HG02610 (cell line): Measurements from ENCODE around the gene GHDC.
"Not testable (repeated sequence)": the region's sequence is repeated elsewhere in the genome, so short reads cannot be mapped to it uniquely, and the experiment has no call there.

ENCODE experiments used
- ATAC-seq: cut with Tn5 transposase; IDR thresholded peaks from one replicate; pipeline ENCODE4 v1.9.1; 2021; ENCODE audit warnings: mild to moderate bottlenecking, moderate library complexity; ENCODE audit not compliant: unreplicated experiment

Gene GHDC

DNA sequence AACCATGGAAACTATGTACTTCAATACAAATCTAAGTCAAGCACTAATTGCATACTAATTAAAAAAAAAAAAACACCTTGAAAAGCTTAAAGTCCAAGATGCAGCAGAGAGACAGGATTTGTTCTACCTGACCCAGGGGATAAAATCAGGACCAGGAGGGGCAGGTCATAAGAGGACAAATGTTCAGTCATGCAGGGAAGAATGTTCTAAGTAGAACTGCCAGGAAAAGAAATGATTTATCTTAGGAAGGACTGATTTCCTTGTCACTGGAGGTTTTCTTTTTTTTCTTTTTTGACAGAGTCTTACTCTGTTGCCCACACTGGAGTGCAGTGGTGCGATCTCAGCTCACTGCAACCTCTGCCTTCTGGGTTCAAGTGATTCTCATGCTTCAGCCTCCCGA, 9.1 kb upstream of the GHDC start:
- ATAC-seq: no peak

DNA sequence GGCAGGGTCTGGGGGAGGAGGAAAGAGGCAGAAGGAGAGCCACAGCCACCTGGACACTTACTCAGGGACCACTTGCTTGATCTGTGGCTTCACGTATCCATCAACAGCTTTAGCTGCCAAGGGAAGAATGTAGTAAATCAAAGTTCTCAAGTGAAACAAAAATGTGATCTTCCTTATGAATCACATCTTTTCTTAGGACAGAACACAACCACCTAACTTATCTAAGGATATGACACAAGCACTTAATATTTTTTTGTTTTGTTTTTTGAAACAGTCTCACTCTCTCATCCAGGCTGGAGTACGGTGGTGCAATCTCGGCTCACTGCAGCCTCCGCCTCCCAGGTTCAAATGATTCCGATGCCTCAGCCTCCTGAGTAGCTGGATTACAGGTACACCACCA, 8.4 kb upstream of the GHDC start:
- no peak for ATAC-seq

DNA sequence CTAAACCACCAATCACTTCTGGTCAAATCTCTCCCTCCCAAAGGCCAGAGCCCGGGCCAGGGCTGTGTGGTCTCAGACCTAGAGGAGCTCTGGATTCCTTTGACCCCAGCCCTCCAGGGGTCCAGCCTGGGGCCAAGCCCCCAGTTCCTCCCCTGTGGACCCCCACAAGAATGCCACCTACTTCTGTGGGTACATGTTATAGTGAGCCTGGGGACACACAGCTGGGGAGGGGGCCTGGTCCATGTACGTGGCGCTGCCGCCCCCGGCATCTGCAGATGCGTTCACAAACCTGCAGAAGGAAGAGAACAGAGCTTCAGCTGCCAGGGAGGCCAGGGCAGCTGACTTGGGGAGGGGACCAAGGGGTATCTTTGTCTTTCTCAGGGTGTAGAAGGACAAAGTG, 7.9 kb upstream of the GHDC start:
- no peak for ATAC-seq

DNA sequence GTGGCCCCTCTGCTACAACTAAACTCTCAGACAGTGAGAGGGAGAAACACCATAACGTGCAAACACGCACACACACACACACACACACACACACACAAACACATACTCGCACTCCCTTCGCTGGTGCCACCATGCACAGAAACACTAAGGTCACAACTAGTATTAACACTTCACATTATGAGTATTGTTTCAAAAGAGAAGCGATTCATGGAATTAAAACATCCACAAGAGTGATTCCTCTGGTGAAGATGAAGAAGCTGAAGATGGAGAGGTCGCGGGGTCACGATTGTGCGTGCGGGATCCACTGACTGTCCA, 7.1 kb upstream of the GHDC start:
- no peak for ATAC-seq

DNA sequence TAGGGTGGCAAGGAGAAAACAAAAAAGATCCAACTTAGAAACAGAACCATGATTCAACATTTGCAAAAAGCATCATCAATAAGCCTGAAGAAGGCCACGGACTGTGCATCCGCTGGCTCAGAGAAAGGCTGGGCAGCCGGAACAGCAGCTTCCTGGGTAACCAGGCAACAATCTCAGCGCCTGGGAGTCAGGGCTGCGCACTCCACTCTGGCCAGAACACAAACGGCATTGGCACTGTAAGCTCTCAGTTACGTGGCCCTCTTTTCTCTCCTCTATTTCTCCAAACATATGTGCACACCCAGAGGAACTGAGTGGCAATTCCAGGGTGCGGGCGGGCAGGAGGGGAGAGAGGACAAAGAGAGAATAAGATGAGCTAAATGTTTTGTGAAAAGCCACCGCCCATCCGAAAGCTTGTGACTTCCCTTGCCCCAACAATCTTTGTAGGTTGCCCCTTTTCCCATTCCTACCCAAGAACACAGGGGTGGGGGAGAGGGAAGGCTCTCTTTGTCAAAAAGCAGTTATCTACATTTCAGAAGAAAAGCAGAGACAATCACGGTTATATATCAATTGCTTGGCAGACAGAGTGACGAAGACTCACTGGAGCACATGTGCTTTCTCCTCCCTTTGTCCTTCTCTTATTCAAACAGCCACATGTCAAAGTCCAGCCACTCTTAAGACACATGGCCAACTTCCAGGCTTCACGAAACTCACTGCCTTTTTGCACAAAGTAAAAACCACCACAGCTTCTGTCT, 6.6 kb upstream of the GHDC start:
- no peak for ATAC-seq

DNA sequence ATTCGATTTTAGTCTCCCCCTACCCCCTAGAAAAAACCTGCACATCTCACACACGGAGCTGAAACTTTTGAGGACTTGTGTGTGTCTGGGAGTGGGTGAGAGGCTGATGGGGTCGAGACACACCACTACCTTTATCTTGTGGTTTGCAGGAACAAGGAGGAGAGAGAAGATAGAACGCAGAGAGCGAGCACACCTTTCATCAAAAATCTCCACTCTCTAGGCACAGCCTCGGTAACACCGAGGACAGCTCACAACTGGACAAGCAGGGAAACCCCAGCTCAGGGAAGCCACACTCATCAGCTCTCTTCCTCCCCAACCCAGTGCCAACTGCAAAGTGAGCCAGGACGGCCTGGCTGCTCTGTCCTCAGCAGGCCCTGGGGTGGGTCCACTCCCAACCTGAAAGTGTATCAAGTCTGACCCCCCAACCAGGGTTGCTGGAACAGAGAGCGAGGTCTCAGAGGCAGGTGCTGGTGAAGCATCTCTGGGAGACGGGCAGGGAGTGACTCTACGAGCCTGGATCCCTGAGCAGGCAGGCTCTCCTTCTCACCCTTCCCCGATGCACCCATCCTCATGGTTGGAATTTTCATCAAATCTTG, 5.2 kb upstream of the GHDC start:
- no peak for ATAC-seq

DNA sequence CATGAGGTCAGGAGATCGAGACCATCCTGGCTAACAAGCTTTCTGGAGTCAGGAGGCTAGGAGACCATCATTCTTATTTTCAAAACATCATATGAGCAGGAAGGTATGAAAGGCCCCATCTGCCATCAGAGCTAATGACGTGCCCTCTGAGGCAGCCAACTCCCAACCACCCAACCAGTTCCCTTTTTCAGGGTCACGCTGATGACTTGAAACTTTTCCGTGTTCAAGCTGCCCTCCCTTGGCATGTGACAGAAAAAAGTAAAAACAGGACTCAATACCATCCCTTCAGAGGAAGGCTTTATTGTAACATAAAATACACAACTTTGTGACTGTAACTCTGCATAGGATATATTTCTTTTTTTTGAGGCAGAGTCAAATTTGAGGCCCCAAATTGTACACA, 4.6 kb upstream of the GHDC start:
- no peak for ATAC-seq

DNA sequence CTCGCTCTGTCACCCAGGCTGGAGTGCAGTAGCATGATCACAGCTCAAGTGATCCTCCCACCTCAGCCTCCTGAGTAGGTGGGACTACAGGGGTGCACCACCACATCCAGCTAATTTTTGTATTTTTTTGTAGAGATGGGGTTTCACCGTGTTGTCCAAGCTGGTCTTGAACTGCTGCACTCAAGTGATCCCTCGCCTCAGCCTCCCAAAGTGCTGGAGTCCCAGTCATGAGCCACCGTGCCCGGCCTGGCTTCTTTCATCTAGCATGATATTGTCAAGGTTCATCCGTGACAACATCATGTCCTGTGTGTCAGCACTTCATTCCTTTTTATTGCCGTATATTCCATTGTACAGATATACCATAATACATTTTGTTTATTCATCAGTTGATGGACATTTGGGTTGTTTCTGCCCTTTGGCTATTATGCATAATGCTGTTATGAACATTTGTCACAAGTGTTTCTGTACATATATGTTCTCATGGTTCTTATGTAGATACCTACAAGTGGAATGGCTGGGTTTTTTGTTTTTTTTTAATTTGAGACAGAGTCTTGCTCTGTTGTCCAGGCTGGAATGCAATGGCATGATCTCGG, 3.4 kb upstream of the GHDC start:
- no peak for ATAC-seq

DNA sequence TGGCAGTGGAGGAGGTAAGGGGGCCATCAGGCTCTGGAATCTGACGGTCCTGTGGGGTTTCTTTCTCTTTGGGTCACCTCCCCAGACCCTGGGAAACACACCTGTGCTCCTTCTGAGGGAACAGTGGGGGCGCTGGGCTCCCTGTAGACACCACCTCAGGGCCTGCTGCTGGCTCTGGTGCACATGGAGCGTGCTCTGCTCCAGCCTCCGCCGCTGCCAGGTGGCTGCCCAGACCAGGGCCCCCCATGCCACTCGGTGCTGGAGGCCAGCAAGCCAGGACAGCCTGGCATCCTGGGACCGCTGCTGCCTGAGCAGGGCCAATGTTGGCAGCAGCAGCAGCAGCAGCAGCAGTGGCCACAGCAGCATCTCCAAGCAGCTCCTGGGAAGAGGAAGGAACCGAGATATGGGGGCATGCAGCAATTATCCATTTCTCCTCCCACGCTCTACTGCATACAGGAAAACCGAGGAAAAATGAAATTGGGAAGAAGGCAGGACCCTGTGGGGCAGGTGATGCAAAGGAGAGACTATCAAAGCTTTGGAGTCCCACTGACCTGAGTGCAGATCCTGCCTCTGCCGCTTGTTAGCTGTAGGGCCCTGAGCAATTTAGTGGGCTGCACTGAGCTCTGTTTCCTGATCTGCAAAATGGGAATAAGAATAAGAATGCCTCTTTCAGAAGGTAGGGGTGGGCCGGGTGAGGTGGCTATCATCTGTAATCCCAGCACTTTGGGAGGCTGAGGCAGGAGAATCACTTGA, 902 bp downstream of the GHDC start:
- ATAC-seq: no peak

DNA sequence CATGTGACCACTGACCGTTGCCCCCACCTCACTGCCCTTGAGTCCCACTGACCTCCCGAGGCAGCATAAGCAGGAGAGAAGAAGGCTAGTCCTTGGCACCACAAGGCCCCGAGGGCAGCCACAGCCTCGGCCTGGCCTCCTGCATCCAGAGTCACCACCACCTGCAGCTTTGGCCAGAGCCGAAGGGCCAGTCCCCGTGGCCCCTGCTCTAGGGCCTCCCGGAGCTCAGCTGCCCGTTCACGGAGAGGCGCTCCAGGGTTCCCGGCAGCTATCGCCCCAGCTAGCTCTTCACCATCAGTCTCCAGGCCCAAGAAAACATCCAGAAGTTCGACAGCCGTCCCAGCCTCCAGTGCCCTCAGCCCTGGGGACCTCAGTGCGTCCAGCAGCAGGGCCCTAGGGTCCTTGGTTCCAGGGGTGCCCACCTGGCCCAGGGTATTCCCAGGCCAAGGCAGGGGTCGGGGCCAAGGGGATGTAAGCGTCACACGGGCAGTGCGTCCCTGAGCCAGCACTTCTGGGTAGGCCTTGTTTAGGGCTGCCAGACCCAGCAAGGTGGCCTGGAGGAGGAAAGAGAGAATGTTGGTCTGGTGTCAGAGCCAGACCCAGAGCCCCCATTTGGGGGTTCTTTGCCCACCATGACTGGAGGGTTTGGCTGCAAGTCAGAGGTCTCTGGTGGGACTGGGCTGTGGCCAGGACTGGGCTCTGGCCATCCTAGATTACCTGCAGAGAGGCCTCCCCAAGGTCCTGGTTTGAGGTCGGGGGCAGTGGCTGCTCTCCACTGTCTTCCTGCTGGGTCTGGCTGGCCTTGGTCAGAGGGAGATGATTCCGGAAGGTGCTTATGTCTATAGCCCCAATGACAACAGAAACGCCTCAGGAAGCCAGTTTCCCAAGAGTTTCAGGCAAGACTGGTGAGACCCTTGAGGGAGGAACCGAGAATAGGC, 1.8 kb downstream of the GHDC start:
- no peak for ATAC-seq

DNA sequence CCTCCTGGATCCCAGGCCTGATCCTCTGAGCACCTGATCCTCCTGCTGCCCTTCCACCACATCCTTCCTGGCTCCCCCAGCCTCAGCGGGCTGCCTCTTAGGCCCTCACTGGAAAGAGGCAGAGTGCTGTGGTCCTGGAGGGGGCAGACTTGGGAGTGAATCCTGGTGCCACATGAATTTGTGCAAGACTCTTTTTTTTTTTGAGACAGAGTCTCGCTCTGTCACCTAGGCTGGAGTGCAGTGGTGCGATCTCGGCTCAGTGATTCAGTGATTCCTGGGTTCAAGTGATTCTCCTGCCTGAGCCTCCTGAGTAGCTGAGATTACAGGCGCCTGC, 3.1 kb downstream of the GHDC start:
- ATAC-seq: no peak

DNA sequence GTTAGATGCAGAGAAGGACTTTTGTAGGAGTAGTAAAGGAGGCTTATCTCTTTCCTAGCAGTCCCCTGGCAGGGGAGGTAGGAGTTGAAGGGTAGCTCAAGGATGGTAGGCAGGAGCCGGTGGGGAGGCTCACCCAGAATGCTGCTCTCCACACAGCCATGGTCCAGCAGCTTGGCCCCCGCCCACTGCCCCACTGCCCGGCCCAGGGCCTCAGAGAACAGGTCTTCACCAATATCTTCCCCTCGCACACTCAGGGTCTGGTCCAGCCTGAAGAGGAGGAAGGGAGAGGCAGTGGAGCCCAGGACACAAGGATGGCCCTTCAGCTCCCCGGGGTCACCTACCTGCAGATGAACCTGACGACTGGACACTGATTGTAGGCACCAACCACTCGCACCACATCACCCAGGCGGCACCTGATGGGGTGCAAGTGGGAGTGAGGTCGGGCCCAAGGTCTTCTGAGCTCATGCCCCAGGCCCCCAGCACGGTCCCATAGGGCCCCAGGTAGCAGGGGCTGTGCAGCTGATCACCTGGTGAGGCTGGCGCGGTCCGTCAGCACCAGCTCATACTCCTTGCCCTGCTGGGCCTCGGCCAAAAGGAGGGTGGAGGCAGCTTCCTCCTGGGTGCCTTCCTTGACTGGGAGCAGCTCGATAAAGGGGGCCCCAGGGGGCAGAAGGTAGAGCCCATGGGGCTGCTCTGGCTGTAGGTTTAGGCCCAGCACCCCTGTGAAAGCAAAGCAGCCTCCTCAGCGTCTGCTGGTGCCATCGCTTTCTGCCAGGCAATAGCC, 3.6 kb downstream of the GHDC start:
- ATAC-seq: no peak

DNA sequence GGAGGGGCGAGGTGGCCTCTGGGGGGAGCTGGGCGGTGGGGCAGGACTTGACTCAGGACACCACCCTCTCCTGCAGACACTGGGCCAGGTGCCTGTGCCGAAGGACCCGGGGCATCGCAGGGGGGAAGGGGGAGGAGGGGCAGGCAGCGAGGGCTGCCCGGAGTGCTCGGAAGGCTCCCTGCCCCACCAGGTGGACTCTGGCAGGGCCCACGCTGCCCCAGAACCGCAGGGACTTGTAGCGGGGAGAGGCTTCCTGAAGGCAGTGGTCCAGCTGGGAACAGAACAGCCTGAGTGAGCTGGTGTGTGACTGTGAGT, 4.7 kb downstream of the GHDC start:
- no peak for ATAC-seq

DNA sequence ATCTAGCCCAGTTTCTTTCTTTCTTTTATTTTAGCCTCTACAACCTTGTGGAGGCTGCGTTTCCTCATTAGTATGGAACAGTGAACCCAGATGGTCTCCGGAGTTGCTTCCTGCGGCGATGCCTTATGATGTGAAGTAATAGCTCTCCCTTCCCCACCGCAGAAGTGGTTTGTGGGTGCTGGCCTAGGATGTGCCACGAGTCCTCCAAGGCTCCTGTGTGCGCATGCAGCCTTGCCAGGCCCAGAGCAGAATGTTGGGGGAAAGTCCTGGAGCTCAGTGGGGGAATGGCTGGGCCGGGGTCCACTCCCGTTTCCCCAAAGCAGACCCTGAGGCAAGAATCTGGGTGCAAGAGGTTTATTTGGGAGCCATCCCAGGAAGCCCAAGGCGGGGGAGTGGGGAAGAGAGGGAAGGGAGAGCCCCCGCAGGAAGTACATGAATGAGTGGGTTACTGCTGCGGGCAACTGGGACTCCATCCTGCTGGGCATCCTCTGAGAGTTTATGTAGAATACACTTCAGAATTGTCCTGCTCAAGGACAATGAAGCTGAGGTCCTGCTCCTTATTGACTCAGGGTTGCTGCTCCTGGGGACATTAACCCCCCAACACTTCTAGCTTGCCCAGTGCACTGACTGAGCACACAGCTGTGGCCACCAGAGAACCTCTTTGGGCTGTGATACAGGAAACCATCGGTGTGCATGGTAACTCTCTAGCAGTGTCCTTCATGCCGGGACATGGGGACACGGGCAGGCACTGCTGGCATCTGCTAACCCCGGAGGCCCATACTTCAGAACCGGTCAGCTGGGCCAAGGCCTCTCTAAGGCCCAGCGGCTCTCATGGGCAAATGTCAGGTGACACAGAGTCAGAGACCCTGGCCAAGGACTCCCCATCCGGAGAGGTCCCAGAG, 5.3 kb downstream of the GHDC start:
- ATAC-seq: no peak

DNA sequence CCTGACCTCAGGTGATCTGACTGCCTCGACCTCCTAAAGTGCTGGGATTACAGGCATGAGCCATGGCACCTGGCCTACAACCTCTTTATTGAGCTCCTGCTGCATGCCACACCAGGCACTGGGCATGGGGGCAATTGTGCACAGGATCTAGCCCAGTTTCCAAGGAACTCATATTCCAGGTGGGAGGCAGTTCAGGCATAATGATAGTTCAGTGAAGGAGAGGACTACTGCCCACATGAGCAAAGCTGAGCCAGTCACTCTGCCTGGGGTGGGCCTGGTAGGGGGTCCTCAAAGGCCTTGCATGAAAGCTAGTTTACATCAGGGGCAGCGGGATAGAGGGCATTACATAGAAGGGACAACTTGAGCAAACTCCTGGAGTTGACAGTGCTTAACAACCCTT, 6.5 kb downstream of the GHDC start:
- no peak for ATAC-seq

DNA sequence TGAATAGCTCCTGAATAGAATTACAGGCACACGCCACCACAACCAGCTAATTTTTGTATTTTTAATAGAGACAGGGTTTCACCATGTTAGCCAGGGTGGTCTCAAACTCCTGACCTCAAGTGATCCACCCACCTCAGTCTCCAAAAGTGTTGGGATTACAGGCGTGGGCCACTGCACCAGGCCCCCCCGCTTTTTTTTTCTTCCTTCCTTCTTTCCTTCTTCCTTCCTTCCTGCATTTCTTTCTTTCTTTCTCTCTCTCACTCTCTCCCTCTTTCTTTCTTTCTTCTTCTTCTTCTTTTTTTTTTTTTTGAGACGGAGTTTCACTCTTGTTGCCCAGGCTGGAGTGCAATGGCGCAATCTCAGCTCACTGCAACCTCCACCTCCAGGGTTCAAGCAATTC, 8.1 kb downstream of the GHDC start:
- not testable (repeated sequence) for ATAC-seq

DNA sequence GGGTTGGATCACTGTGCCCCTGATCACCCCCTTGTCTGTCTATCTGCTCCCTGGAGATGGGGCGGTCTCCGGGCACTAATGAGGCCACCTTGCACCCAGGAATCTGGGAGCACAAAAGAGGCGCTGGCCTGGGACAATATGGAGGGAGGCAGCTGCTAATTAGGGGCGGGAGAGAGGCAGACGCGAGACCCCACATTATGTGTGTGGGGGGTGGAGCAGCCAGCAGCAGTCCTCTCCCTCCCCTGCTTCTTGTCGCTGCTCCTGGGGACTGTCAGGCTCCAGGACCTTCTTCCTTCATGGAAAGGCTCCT, 8.7 kb downstream of the GHDC start:
- no peak for ATAC-seq

DNA sequence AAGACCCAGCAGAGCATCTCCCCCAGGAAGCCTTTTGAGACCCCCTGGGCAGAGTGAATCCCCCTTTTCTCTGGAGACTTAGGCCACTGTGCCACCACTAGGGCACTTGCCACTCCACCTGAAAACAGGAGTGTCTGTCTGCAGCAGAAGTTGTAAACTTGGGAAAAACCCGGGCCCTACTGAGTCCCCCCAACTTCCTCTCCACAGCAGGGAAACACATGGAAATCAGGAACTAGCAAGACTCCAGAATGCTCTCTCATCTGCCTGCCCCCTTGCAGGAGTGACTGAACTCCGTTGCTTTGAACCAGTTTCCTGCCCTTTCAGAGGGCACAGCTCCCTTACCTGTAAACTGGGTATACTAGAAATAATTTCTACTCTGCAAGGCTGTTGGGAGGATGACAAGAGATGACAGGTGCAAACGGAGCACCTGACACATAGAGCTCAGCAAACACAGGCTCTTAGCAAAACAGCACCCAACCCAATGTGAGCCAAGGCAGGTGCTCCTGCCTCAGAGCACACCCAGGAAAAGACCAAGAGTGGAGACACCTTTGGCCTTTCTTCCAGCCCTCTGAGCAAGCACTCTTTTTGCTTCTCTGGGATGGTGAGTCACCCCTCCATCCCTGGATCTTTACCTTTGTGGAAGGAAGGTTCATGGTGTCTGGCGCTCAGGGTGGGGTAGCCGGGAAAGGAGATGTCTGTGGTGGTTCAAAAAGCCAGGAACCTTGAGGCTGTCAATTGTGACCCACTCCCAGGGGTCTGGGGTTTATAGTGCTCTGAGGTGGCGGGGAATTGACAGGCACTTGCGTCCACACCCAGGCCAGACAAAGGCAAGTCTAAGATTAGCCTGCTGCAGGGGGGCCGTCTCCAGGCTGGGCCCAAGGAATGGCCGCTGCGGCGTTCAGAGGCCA, 9.3 kb downstream of the GHDC start, which contains the start of gene HCRT:
HCRT (minus strand) TSS at position 740 of the 908 bp plus-strand sequence; CDS start at position 653, 87 bp downstream.
- no peak for ATAC-seq
